ENCODE measurements around the gene ITIH3. TPM values are rescaled to one million over a fixed set of nuclear protein-coding genes. Genes with fewer than 3 reads are reported as not detected.

Gene ITIH3
- total and polyA plus RNA-seq, 2 of the 4 experiments (the other 2 are of a cell fraction): 0.72 to 0.94 TPM

DNA sequence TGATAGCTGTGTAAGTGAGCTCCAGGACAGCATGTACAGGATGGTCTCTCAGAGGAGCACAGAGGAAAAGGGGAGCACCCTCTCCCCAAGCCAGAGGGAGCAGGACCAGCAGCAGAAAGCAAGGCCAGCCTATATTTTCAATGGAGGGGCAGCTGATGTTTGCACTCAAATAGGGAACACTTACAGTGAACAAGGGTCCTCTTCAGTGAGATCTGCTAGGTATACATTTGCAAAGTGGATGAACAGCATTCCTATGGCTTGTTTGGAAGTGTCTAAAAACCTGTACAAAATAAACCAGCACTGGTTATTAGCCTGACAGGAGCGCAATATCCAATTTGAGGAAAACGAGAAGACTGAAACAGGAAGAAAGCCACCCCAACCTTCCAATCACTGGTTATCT is 57.8 kb downstream of the ITIH3 start:
- no CpG with 5 or more reads among the region's 2 CpGs for WGBS, 2 experiments (ENCODE audit: extremely low coverage in 2 of 2, insufficient read length in 1 of 2)
- Histone ChIP-seq H3K36me3 (ENCODE audit: control insufficient read depth, insufficient read depth, low read length) (peaks cover 17% of the 10 kb centered on the region), H3K4ac (ENCODE audit: low read depth, low read length) (no peak overlapping the region), H3K56ac (ENCODE audit: extremely low read depth, insufficient read depth, low read length) (no peak overlapping the region), H3K4me1 (ENCODE audit: control insufficient read depth, insufficient read depth, low read length) (peaks cover 7% of the 10 kb centered on the region; the same call in 1 of the 2 replicates), H3K23ac (ENCODE audit: low read depth, low read length) (no peak overlapping the region), H4K8ac (ENCODE audit: low read depth in 2 of 2, low read length in 2 of 2) (no peak overlapping the region), H4K20me1 (ENCODE audit: insufficient read depth, low read length) (peaks cover 7% of the 10 kb centered on the region; the same call in 1 of the 2 replicates), H3K9me1 (ENCODE audit: insufficient read depth, low read length) (peaks cover 8% of the 10 kb centered on the region; the same call in 1 of the 2 replicates), H2AFZ (replicated peaks; ENCODE audit: low read length, poor library complexity) (no peak overlapping the region), H3K4me2 (ENCODE audit: low read depth, low read length) (no peak overlapping the region), H3K27me3 (ENCODE audit: control insufficient read depth, insufficient read depth, low read length) (no peaks in the 10 kb centered on the region), H2BK20ac (ENCODE audit: low read depth, low read length) (no peak overlapping the region), H3K9ac (ENCODE audit: low read depth, low read length) (no peak overlapping the region), H2BK120ac (ENCODE audit: low read depth, low read length) (no peak overlapping the region), H2BK5ac (ENCODE audit: low read depth, low read length, poor library complexity, severe bottlenecking) (no peak overlapping the region), H4K5ac (ENCODE audit: low read depth, low read length) (no peak overlapping the region), H3K9me3 (ENCODE audit: control insufficient read depth, insufficient read depth, low read length) (no peaks in the 10 kb centered on the region), H3K18ac (ENCODE audit: low read depth, low read length) (no peak overlapping the region), H3K14ac (replicated peaks; ENCODE audit: low read depth, low read length) (no peak overlapping the region), H3K4me3 (ENCODE audit: insufficient read depth, low read depth, low read length) (no peak overlapping the region), H4K91ac (ENCODE audit: insufficient read depth, low read depth, low read length) (no peak overlapping the region), H3K27ac (ENCODE audit: insufficient read depth, low read length) (no peak overlapping the region), H3K79me1 (ENCODE audit: low read depth in 1 of 2, low read length in 2 of 2) (peaks cover 0 to 3% of the 10 kb centered on the region in 2 experiments; a peak in 1 of 4 replicates), H2BK15ac (ENCODE audit: low read depth, low read length) (no peak overlapping the region), H2AK5ac (ENCODE audit: low read depth, low read length) (no peak overlapping the region), H2AK9ac (replicated peaks; ENCODE audit: low read depth, low read length, poor library complexity) (no peak overlapping the region)
- ChIA-PET CTCF (interaction anchor here (0.6 kb wide), 1 partner anchor 134 kb away, joined by 3 read pairs; no protein-coding TSS in a partner anchor), POLR2A (ENCODE audit: unreplicated experiment) (no interaction called here)
- ATAC-seq (ENCODE audit: low read depth): no peak
- no TSS peak for BruUV-seq (replicated peaks)
- dilution Hi-C loops (cut with HindIII; ENCODE audit: low sequenced_read_pairs, unreplicated experiment) (no loop called here), intact Hi-C loops (cut with micrococcal nuclease) (no loop called here), in situ Hi-C loops (cut with MboI; ENCODE audit: low sequenced_read_pairs) (loop anchor here (5.0 kb wide), 1 partner anchor 210 kb away; no protein-coding TSS in a partner anchor)
- no peak for DNase-seq
- TF ChIP-seq RFX5 (IDR thresholded peaks at IDR 0.05; ENCODE audit: low read depth, low read length) (no peak), MXI1 (IDR thresholded peaks at IDR 0.05; ENCODE audit: borderline replicate concordance, low read depth, low read length) (no peak), MAZ (IDR thresholded peaks at IDR 0.05; ENCODE audit: borderline replicate concordance, low read depth, low read length) (no peak), CHD1 (IDR thresholded peaks at IDR 0.05; ENCODE audit: low read depth, low read length) (no peak), POLR2A (IDR thresholded peaks at IDR 0.05; ENCODE audit: low read depth, low read length) (no peak), RAD21 (IDR thresholded peaks at IDR 0.05; ENCODE audit: low read length) (no peak), BHLHE40 (IDR thresholded peaks at IDR 0.05; ENCODE audit: low read depth, low read length) (no peak), SMC3 (IDR thresholded peaks at IDR 0.05; ENCODE audit: low read depth, low read length) (no peak), CTCF (conservative IDR thresholded peaks at IDR 0.05; ENCODE audit: low read depth, low read length) (no peak), MAFK (IDR thresholded peaks at IDR 0.05; ENCODE audit: low read depth, low read length) (no peak), USF2 (IDR thresholded peaks at IDR 0.05; ENCODE audit: low read depth, low read length) (no peak), RCOR1 (IDR thresholded peaks at IDR 0.05; ENCODE audit: insufficient replicate concordance, low read length) (no peak), FOS (IDR thresholded peaks at IDR 0.05; ENCODE audit: low read depth, low read length) (no peak), ELK1 (IDR thresholded peaks at IDR 0.05; ENCODE audit: borderline replicate concordance, low read depth, low read length) (no peak), CEBPB (IDR thresholded peaks at IDR 0.05; ENCODE audit: low read depth, low read length) (no peak), NFE2L2 (IDR thresholded peaks at IDR 0.05; ENCODE audit: low read depth, low read length) (no peak)

Measured in IMR-90 (cell line).